ENCODE data around the gene PSMD2. TPM values are rescaled to one million over a fixed set of nuclear protein-coding genes. Genes with fewer than 3 reads are reported as not detected.
"Not testable (repeated sequence)": the region's sequence is repeated elsewhere in the genome, so short reads cannot be mapped to it uniquely, and the experiment has no call there.

PSMD2 gene
- total RNA-seq, 1 donor from 2014 or later: 507 TPM

GRCh38 chr3:184261854-184262763 lies 36.9 kb upstream of the PSMD2 start:
- H3K4me3 ChIP-seq (ENCODE audit: low read depth, low read length): peak overlapping the region; percentile 50
- H3K36me3 ChIP-seq (ENCODE audit: control insufficient read depth, insufficient read depth, low read length): no peaks in the 10 kb centered on the region
- DNase-seq (ENCODE audit: low read depth): no peak
- FAIRE-seq: no peak
- no peak for TF ChIP-seq CTCF (IDR thresholded peaks at IDR 0.05; ENCODE audit: insufficient read depth, low read length, severe bottlenecking)
- no peaks in the 10 kb centered on the region for H3K27me3 ChIP-seq (ENCODE audit: control insufficient read depth, insufficient read depth, low read length)

DNA sequence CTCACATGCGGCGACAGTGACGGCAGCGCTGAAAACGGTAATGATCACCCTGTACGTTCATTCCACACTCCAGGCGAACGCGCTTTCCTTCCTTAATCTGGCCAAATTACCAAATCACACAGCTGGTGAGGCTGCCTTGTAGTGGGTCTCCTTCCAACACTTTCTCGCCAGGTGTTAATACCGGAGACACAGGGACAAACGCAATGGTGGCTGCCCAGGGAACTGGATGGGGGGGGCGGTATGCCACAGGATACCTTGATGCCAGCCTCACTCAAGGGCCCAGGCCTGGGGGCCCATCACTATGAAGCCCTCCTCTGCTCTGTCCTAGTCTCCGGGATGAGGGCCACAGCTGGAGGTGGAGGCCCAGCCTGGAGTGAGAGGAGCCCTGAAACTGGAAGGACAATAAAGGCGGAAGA lies 36.3 kb upstream of the PSMD2 start:
- no peak for FAIRE-seq
- Histone ChIP-seq H3K4me3 (ENCODE audit: low read depth, low read length) (peak overlapping the region; percentile 50), H3K27me3 (ENCODE audit: control insufficient read depth, insufficient read depth, low read length) (no peaks in the 10 kb centered on the region), H3K36me3 (ENCODE audit: control insufficient read depth, insufficient read depth, low read length) (no peaks in the 10 kb centered on the region)
- TF ChIP-seq CTCF (IDR thresholded peaks at IDR 0.05; ENCODE audit: insufficient read depth, low read length, severe bottlenecking): no peak
- no peak for DNase-seq (ENCODE audit: low read depth)

DNA sequence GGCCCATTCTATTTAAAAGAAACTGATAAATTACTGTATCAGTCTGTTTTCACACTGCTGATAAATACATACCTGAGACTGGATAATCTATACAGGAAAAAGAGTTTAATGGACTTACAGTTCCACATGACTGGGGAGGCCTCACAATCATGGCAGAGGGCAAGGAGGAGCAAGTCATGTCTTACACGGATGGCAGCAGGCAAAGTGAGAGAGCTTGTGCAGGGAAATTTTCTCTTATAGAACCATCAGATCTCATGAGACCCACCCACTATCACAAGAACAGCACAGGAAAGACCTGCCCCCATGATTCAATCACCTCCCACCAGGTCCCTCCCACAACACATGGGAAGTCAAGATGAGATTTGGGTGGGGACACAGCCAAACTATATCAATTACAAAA lies 31.8 kb upstream of the PSMD2 start:
- not testable (repeated sequence) for H3K4me3 ChIP-seq (ENCODE audit: low read depth, low read length); FAIRE-seq; DNase-seq (ENCODE audit: low read depth); H3K36me3 ChIP-seq (ENCODE audit: control insufficient read depth, insufficient read depth, low read length); H3K27me3 ChIP-seq (ENCODE audit: control insufficient read depth, insufficient read depth, low read length)

DNA sequence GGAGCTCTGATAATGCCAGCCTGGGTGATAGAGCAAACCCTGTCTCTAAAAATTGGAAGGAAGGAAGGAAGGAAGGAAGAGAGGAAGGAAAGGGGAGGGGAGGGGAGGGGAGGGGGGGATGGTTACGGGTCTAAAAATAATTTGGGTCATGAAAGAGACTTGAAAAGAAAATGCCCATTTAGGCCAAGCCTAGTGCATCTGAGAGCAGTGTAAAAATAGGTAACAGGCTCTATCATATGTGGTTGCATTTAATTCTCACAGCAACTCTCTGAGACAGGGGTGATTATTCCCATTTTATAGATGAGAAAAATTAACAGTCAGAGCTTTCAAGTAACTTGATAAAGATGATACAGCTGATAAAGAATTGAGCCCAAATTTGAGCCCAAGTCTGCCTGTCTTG lies 26.8 kb upstream of the PSMD2 start:
- FAIRE-seq (no peak), DNase-seq (ENCODE audit: low read depth) (no peak)
- no peak for TF ChIP-seq CTCF (IDR thresholded peaks at IDR 0.05; ENCODE audit: insufficient read depth, low read length, severe bottlenecking)
- no peak overlapping the region for H3K4me3 ChIP-seq (ENCODE audit: low read depth, low read length)
- no peaks in the 10 kb centered on the region for H3K36me3 ChIP-seq (ENCODE audit: control insufficient read depth, insufficient read depth, low read length)
- peaks cover 19% of the 10 kb centered on the region for H3K27me3 ChIP-seq (ENCODE audit: control insufficient read depth, insufficient read depth, low read length)

DNA sequence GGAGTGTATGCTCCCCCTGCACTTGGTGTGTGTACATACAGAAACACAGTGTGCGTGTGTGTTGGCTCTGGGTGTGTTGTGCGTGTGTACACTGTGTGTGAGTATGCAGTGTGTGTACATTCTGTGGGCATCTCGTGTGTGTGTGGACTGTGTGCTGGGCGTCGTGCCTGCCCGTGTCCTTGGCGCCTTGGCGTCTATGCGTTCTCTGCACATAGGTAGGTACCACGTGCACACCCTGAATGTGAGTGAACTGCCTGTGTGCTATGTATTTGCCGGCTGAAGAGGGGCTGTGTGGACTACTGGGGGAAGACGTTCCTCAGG lies 23.7 kb upstream of the PSMD2 start:
- no peaks in the 10 kb centered on the region for H3K36me3 ChIP-seq (ENCODE audit: control insufficient read depth, insufficient read depth, low read length)
- H3K4me3 ChIP-seq (ENCODE audit: low read depth, low read length): no peak overlapping the region
- H3K27me3 ChIP-seq (ENCODE audit: control insufficient read depth, insufficient read depth, low read length): peaks cover 20% of the 10 kb centered on the region
- DNase-seq (ENCODE audit: low read depth) (no peak), FAIRE-seq (no peak)
- TF ChIP-seq CTCF (IDR thresholded peaks at IDR 0.05; ENCODE audit: insufficient read depth, low read length, severe bottlenecking): no peak

- no peak for DNase-seq (ENCODE audit: low read depth)
- FAIRE-seq: no peak
- Histone ChIP-seq H3K4me3 (ENCODE audit: low read depth, low read length) (no peak within 1 kb of the TSS), H3K36me3 (ENCODE audit: control insufficient read depth, insufficient read depth, low read length) (no peaks in the 10 kb centered on the region), H3K27me3 (ENCODE audit: control insufficient read depth, insufficient read depth, low read length) (peaks cover 20% of the 10 kb centered on the region)
- TF ChIP-seq CTCF (IDR thresholded peaks at IDR 0.05; ENCODE audit: insufficient read depth, low read length, severe bottlenecking): no peak
These were observed 22.8 kb upstream of the PSMD2 start, which contains the start of gene ECE2 for GRCh38 chr3:184275961-184276910. TSS of gene ECE2 (plus strand) at chr3:184276022. CDS start at chr3:184276154, 132 bp downstream.

All from bronchial epithelial cell (primary cell).